Measurements from ENCODE around the gene CHI3L2. TPM values are rescaled to one million over a fixed set of nuclear protein-coding genes. Genes with fewer than 3 reads are reported as not detected.

CHI3L2 gene
- polyA plus RNA-seq, 1 donor from 2014 or later: not detected

GRCh38 chr1:111275780-111276433, 48.4 kb downstream of the CHI3L2 start:
- Histone ChIP-seq H2AFZ (ENCODE audit: low read depth, low read length) (no peak overlapping the region), H3F3A (ENCODE audit: insufficient read depth, low read length, poor library complexity, severe bottlenecking) (no peaks in the 10 kb centered on the region), H3K36me3 (ENCODE audit: insufficient read depth, low read length) (no peaks in the 10 kb centered on the region), H3K4me3 (ENCODE audit: low read length) (no peak overlapping the region), H3K4me2 (ENCODE audit: low read length) (no peak overlapping the region), H3K9ac (ENCODE audit: low read length) (no peak overlapping the region), H3K27ac (ENCODE audit: low read length) (no peak overlapping the region), H3K79me2 (replicated peaks; ENCODE audit: insufficient read depth, low read length) (no peaks in the 10 kb centered on the region), H3K27me3 (ENCODE audit: insufficient read depth, low read depth, low read length) (peaks cover 4% of the 10 kb centered on the region), H3K9me3 (ENCODE audit: low read length) (no peaks in the 10 kb centered on the region), H3K9me2 (ENCODE audit: insufficient read depth, low read length) (no peaks in the 10 kb centered on the region), H4K20me1 (ENCODE audit: insufficient read depth) (no peaks in the 10 kb centered on the region)
- no peak for TF ChIP-seq EP300 (conservative IDR thresholded peaks at IDR 0.05; ENCODE audit: poor library complexity, severe bottlenecking)
- TF ChIP-seq TAF1 (IDR thresholded peaks at IDR 0.05; ENCODE audit: low read depth): no peak
- TF ChIP-seq REST (IDR thresholded peaks at IDR 0.05; ENCODE audit: borderline replicate concordance): no peak
- TF ChIP-seq RAD21 (conservative IDR thresholded peaks at IDR 0.05): no peak
- no peak for TF ChIP-seq EZH2 (IDR thresholded peaks at IDR 0.05; ENCODE audit: borderline replicate concordance, insufficient read depth, low read length, poor library complexity, severe bottlenecking)

GRCh38 chr1:111279144-111279543, 51.6 kb downstream of the CHI3L2 start:
- no peak overlapping the region for H2AFZ ChIP-seq (ENCODE audit: low read depth, low read length)
- no peaks in the 10 kb centered on the region for H3K27me3 ChIP-seq (ENCODE audit: insufficient read depth, low read depth, low read length)
- no peaks in the 10 kb centered on the region for H3K9me3 ChIP-seq (ENCODE audit: low read length)
- no peak overlapping the region for H3K4me2 ChIP-seq (ENCODE audit: low read length)
- no peak overlapping the region for H3K4me3 ChIP-seq (ENCODE audit: low read length)
- no peaks in the 10 kb centered on the region for H3K36me3 ChIP-seq (ENCODE audit: insufficient read depth, low read length)
- no peaks in the 10 kb centered on the region for H3F3A ChIP-seq (ENCODE audit: insufficient read depth, low read length, poor library complexity, severe bottlenecking)
- TF ChIP-seq REST (IDR thresholded peaks at IDR 0.05; ENCODE audit: borderline replicate concordance): no peak
- TF ChIP-seq POLR2AphosphoS5 (IDR thresholded peaks at IDR 0.05): no peak
- TF ChIP-seq EP300 (conservative IDR thresholded peaks at IDR 0.05; ENCODE audit: poor library complexity, severe bottlenecking): no peak
- TF ChIP-seq TAF1 (IDR thresholded peaks at IDR 0.05; ENCODE audit: low read depth): no peak
- no peak for TF ChIP-seq CTCF (IDR thresholded peaks at IDR 0.05; ENCODE audit: poor library complexity, severe bottlenecking)
- TF ChIP-seq SMC3 (conservative IDR thresholded peaks at IDR 0.05; ENCODE audit: poor library complexity): no peak
- no peak for TF ChIP-seq MXI1 (conservative IDR thresholded peaks at IDR 0.05; ENCODE audit: poor library complexity, severe bottlenecking)
- no peak for TF ChIP-seq EZH2 (IDR thresholded peaks at IDR 0.05; ENCODE audit: borderline replicate concordance, insufficient read depth, low read length, poor library complexity, severe bottlenecking)
- TF ChIP-seq RAD21 (conservative IDR thresholded peaks at IDR 0.05): no peak
- H3K27ac ChIP-seq (ENCODE audit: low read length): no peak overlapping the region
- no peaks in the 10 kb centered on the region for H3K79me2 ChIP-seq (replicated peaks; ENCODE audit: insufficient read depth, low read length)
- no peak overlapping the region for H3K9ac ChIP-seq (ENCODE audit: low read length)
- no peaks in the 10 kb centered on the region for H4K20me1 ChIP-seq (ENCODE audit: insufficient read depth)
- no peaks in the 10 kb centered on the region for H3K9me2 ChIP-seq (ENCODE audit: insufficient read depth, low read length)
